ENCODE data around the gene ZBTB16.

The ZBTB16 gene

DNA sequence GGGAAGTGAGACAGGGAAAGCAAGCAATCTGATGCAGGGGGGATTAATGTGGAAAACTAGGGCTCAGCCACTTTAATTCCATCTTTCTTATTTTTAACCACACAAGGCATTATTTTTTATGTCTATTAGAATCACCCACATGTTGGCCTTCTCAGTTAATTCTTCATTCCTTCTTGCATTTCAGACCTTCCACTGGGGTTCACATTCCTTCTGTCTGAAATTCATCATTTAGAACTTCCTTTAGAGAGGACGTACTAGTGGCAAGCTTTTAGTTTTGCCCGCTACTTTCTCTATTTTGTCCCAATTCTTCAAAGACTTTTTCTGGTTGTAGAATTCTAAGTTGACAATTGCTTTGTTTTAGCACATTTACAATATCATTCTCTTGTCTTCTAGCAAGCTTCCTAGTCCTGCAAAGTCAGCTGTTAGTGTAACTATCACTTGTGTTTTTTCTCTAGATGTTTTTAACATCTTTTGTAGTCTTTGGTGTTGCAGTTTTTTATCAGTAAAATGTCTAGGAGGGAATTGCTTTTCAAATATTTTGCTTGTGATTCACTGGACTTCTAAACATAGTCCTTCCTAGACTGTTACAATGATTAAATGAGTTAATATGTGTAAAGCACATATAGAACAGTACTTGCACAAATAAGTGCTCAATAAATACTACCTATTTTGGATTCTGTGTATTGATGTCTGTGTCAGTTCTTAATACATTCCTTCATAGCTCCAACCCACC lies 231.2 kb downstream of the ZBTB16 start:
- DNase-seq: no peak

GRCh38 chr11:114291381-114291780 lies 231.9 kb downstream of the ZBTB16 start:
- DNase-seq: no peak

GRCh38 chr11:114291842-114292680 lies 232.6 kb downstream of the ZBTB16 start:
- DNase-seq: no peak

DNA sequence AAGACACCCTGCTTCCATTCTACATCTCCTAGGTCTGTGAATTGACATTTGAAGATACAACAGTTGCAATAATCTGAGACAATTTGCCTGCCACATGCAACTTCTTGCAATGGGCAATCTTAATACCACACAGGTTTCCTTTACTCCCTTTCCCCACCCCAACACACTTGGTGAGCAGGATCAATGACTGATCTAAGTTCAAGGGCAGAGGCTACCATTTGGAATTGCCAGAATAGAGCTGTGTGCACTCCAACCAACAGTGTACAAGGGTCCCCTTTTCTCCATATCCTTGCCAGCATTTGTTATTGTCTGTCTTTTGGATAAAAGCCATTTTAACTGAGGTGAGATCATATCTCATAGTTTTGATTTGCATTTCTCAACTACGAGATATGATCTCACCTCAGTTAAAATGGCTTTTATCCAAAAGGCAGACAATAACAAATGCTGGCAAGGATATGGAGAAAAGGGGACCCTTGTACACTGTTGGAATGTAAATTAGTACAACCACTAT lies 233.7 kb downstream of the ZBTB16 start:
- no peak for DNase-seq

- no peak for DNase-seq
These were observed 236.4 kb downstream of the ZBTB16 start, which contains the start of gene NNMT for GRCh38 chr11:114295676-114296604. Gene NNMT (plus strand): TSS chr11:114296399. CDS start chr11:114296557, 158 bp downstream.

GRCh38 chr11:114296605-114297372 lies 237.3 kb downstream of the ZBTB16 start:
- no peak for DNase-seq

- DNase-seq: no peak
These were observed 238.5 kb downstream of the ZBTB16 start for GRCh38 chr11:114297806-114298709.

DNA sequence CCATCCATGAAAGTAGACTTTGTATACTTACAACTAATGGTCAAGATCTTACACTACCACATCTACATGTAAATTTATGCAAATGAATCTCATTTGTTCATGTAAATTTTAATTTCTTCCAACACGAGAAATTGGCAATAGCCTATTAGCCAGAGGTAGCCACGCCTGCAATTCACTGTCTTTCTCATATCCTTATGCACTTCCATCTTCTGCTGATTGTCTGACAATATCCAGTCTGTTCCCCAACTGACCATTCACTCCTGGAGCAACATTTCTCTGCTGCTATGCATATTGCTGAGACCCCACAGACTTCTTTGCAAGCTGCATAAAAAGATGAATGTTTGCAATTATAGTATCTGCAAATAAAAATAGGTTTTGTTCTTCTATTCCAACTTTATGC lies 239.2 kb downstream of the ZBTB16 start:
- DNase-seq: no peak
